Pancreas (tissue), 10 donors: ENCODE results near the gene LDLRAD4. TPM values are rescaled to one million over a fixed set of nuclear protein-coding genes. Genes with fewer than 3 reads are reported as not detected.

Source experiments
- ATAC-seq, 4 donors: fragments of 200-7000 bp; cut with Tn5 transposase; one replicate each; pipeline versions ENCODE4 v1.8.0 to v1.9.1; 2020; ENCODE audit warnings: mild to moderate bottlenecking in 4 of 4, moderate library complexity in 4 of 4
- DNase-seq, 6 donors: peaks; one replicate each; pipeline ENCODE4 v3.0.0-alpha.2; 2020
- FAIRE-seq: peaks from 2 replicates; lab custom pipeline; 2012; peaks lifted over from hg19 to GRCh38; lab: Jason Lieb, UNC
- H3K27ac ChIP-seq, 4 donors: fragments of 200-600 bp; sonication (generic); 1 replicate in 3 of 4; 2 replicates in 1 of 4; pipeline versions ENCODE4 v1.5.0 to v1.8.0; 2020
- H3K27me3 ChIP-seq, 4 donors: fragments of 200-600 bp; one replicate each; pipeline ENCODE4 v1.8.0; 2021
- H3K36me3 ChIP-seq, 3 donors: fragments of 200-600 bp; sonication (generic) in 1 of 3; one replicate each; pipeline versions ENCODE4 v1.5.0 to v1.8.0; 2020 to 2021
- H3K4me1 ChIP-seq, 3 donors: fragments of 200-600 bp; one replicate each; pipeline ENCODE4 v1.8.0; 2021
- H3K4me3 ChIP-seq, 4 donors: fragments of 200-600 bp; sonication (generic) in 2 of 4; one replicate each; pipeline versions ENCODE4 v1.5.0 to v1.8.0; 2020 to 2021
- H3K9me3 ChIP-seq, 4 donors: fragments of 200-600 bp; one replicate each; pipeline ENCODE4 v1.8.0; 2021
- CTCF ChIP-seq, 4 donors: fragments of 200-600 bp; sonication (generic) in 3 of 4; IDR thresholded peaks; one replicate each; pipeline versions ENCODE4 v1.5.0 to v1.8.0; 2021; ENCODE audit warnings: antibody characterized with exemption in 4 of 4
- WGBS, 2 donors: extraction: QIAGEN DNeasy Blood & Tissue Kit; methylation state at CpG; one replicate each; pipeline ENCODE4 v1.1.7; 2013; 5-methylcytosine and 5-hydroxymethylcytosine counted together
- intact Hi-C, 3 donors: fragments of 100-400 bp; cut with DNase I; formaldehyde crosslinking; loops; one replicate each; pipeline versions ENCODE4 v1.11.1 to v1.14.2; 2022
- polyA plus RNA-seq, 2 donors: library from polyadenylated mRNA; stranded (reverse); fragments of 200-250 nt; gene quantifications; one replicate each; pipeline ENCODE4 v1.2.3, GENCODE V29; 2013
- total RNA-seq, 6 donors: library from RNA; stranded (reverse); fragmentation: NEBNext Ultra II Directional in 4 of 6; extraction: Animal tissue kit (Norgen Biotek cat#: 25700) in 4 of 6; gene quantifications; one replicate each; pipeline versions ENCODE4 v1.2.1 to v1.2.4, GENCODE V29; 2021 to 2023
- donor health status: healthy with polysubstance abuse.
- donor health status: DM: no; HTN: no; CAD: no; lungs with moderate emphysema.
- donor health status: DM: no; HTN: no; CAD: no.
- donor health status: control.
- donor health status: control.
- donor health status: Bipolar disorder and iron deficiency.
- donor health status: DM: yes; HTN: yes; CAD: no.
- donor health status: DM: no; HTN: no; CAD: no.
- donor health status: DM: no; HTN: no; CAD: no.
- donor health status: DM: yes; HTN: yes; CAD: no.

Gene LDLRAD4
- total and polyA plus RNA-seq, 8 donors = 2.5 to 21.8 (median 5.7) TPM

DNA sequence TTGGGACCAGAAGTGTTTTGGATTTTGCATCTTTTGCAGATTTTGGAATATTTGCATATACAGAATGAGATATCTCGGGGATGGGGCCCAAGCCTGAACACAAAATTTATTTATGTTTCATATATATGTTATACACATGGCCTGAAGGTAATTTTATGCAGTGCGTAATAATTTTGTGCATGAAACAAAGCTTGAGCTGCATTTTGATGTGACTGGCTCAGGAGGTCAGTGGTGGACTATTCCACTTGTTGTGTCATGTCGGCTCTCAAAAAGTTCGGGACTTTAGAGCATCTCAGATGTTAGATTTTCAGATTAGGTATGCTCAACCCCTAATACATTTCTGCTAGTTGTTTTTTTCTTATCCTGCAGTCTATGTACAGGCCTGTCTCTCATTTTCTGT, 362.4 kb downstream of the LDLRAD4 start:
- whole genome bisulfite sequencing, 2 donors = 84 to 85% methylated on average over 4 of the region's 4 CpGs
- no peak for FAIRE-seq
- no peaks in the 10 kb centered on the region for H3K4me1 ChIP-seq
- DNase-seq = no peak
- ATAC-seq = no peak
- H3K36me3 ChIP-seq = no peaks in the 10 kb centered on the region
- no peak overlapping the region for H3K4me3 ChIP-seq
- intact Hi-C loops = no loop called here
- no peak overlapping the region for H3K27ac ChIP-seq
- no peak for TF ChIP-seq CTCF (IDR thresholded peaks at IDR 0.05)
- no peaks in the 10 kb centered on the region for H3K9me3 ChIP-seq
- H3K27me3 ChIP-seq = no peaks in the 10 kb centered on the region

- H3K36me3 ChIP-seq = no peaks in the 10 kb centered on the region
- H3K4me3 ChIP-seq = no peak overlapping the region
- no peak for ATAC-seq
- intact Hi-C loops = no loop called here
- H3K27ac ChIP-seq = no peak overlapping the region
- whole genome bisulfite sequencing, 2 donors = 85 to 91% methylated on average over 5 of the region's 5 CpGs
- H3K4me1 ChIP-seq = no peaks in the 10 kb centered on the region
- no peak for DNase-seq
- FAIRE-seq = no peak
- no peaks in the 10 kb centered on the region for H3K27me3 ChIP-seq
- no peak for TF ChIP-seq CTCF (IDR thresholded peaks at IDR 0.05)
- no peaks in the 10 kb centered on the region for H3K9me3 ChIP-seq
These were observed 363.1 kb downstream of the LDLRAD4 start for GRCh38 chr18:13581496-13582177.

GRCh38 chr18:13582178-13582670, 363.7 kb downstream of the LDLRAD4 start:
- no peaks in the 10 kb centered on the region for H3K9me3 ChIP-seq

DNA sequence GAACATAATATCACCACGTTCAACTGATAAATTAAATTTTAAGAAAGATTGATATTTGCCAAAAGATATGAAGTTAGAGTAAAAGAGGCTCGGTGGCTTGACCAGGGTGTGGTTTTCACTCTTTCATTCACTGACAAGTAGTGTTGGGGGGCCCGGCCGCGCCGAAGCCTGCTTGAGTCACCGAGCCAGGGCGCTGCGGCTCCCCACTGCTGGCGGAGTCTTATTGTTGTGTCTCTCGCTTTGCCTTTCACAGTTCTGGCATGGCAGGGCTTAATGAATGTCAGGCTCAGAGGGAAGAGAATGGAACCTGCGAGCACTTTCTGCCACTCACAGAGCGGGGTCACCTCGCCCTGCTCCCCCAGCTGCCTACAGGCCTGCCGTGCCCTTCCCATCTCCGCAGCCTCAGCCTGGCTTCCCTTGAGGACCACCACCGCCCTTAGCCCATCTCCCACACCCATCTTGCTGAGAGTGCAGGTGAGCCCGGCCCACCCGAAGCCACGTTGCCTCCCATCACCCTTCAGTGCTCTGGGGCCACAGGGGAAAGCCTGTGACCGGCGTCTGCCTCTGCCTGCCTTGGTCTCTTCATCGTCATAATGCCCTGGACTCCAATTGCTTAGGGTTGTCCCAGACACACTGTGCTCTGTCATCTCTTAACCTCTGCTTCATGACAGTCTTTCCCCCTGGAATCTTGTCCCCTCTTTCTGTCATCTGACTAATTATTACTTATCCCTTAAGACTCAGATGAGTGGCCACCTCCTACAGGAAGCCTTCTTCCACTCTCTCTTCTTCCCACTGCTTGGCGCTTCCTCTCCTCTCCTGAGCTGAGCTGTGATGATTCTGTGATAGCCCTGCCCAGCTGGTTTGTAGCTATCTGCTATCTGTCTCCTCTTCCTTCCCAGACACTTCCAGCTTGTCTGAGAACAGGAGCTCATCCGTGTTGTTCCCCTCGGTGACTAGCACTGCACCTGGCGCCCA, 365.3 kb downstream of the LDLRAD4 start:
- H3K9me3 ChIP-seq = no peaks in the 10 kb centered on the region
- no peak overlapping the region for H3K4me3 ChIP-seq
- no peak for DNase-seq
- no peak for TF ChIP-seq CTCF (IDR thresholded peaks at IDR 0.05)
- H3K27ac ChIP-seq = no peak overlapping the region
- 88 to 89% methylated on average over 27 of the region's 27 CpGs for WGBS, 2 donors
- no peaks in the 10 kb centered on the region for H3K36me3 ChIP-seq
- ATAC-seq = no peak
- no peaks in the 10 kb centered on the region for H3K4me1 ChIP-seq
- H3K27me3 ChIP-seq = no peaks in the 10 kb centered on the region
- intact Hi-C loops = no loop called here
- no peak for FAIRE-seq

More at GRCh38 chr18:13582178-13582670, 363.7 kb downstream of the LDLRAD4 start:
- Histone ChIP-seq H3K36me3 (no peaks in the 10 kb centered on the region), H3K27me3 (no peaks in the 10 kb centered on the region), H3K4me1 (no peaks in the 10 kb centered on the region), H3K4me3 (no peak overlapping the region), H3K27ac (no peak overlapping the region)
- DNase-seq = no peak
- no peak for ATAC-seq
- FAIRE-seq = no peak
- no peak for TF ChIP-seq CTCF (IDR thresholded peaks at IDR 0.05)
- 78 to 83% methylated on average over 9 of the region's 9 CpGs for WGBS, 2 donors
- intact Hi-C loops = no loop called here
